Panc1 (cell line): ENCODE measurements around the gene IL12RB2.

ENCODE experiments used
- CTCF ChIP-seq: fragments of 450-650 bp; IDR thresholded peaks from 2 replicates; pipeline ENCODE4 v1.5.1; 2017; ENCODE audit warnings: mild to moderate bottlenecking
- POLR2AphosphoS5 ChIP-seq: IDR thresholded peaks from 2 replicates; pipeline ENCODE4 v1.6.1; 2012; ENCODE audit warnings: mild to moderate bottlenecking, low read depth, low read length, moderate library complexity
- REST ChIP-seq, 2 experiments: IDR thresholded peaks; 2 replicates each; pipeline ENCODE4 v1.6.1; 2011 to 2012; ENCODE audit warnings: low read depth in 2 of 2, control low read depth in 1 of 2, low read length in 1 of 2, mild to moderate bottlenecking in 1 of 2, moderate library complexity in 1 of 2; ENCODE audit not compliant: insufficient read depth in 1 of 2
- SIN3A ChIP-seq: IDR thresholded peaks from 2 replicates; pipeline ENCODE4 v1.6.1; 2012; ENCODE audit warnings: low read depth, mild to moderate bottlenecking, low read length, moderate library complexity, borderline replicate concordance; ENCODE audit not compliant: insufficient read depth
- TCF7L2 ChIP-seq: IDR thresholded peaks from 2 replicates; pipeline ENCODE4 v1.6.1; 2011; ENCODE audit warnings: mild to moderate bottlenecking, low read depth, low read length, inconsistent platforms

GRCh38 chr1:67312615-67313014, 4.9 kb downstream of the IL12RB2 start:
- TF ChIP-seq CTCF: no peak
- no peak for TF ChIP-seq TCF7L2
- no peak for TF ChIP-seq POLR2AphosphoS5
- no peak for TF ChIP-seq REST (IDR thresholded peaks at IDR 0.05; ENCODE audit: insufficient read depth in 1 of 2, low read depth in 2 of 2, low read length in 1 of 2)
- no peak for TF ChIP-seq SIN3A
